Liver (tissue), 9 donors: ENCODE measurements around the gene NHS. TPM values are rescaled to one million over a fixed set of nuclear protein-coding genes. Genes with fewer than 3 reads are reported as not detected.
A peak's percentile ranks its signal among the peaks of the same experiment; 100 is the strongest.

ENCODE experiments used
- DNase-seq: peaks from one replicate; pipeline ENCODE4 v3.0.0-alpha.2; 2017; ENCODE audit warnings: low spot score
- H3K27ac ChIP-seq, 2 donors: one replicate each; pipeline ENCODE4 v1.7.0; 2013; ENCODE audit warnings: inconsistent platforms in 2 of 2, low read length in 2 of 2, control low read depth in 1 of 2, low read depth in 1 of 2, mild to moderate bottlenecking in 1 of 2
- H3K27me3 ChIP-seq, 4 donors: one replicate each; pipeline versions ENCODE4 v1.6.1 to v1.7.0; 2013; ENCODE audit warnings: low read length in 3 of 4, inconsistent platforms in 1 of 4, mild to moderate bottlenecking in 1 of 4, moderate library complexity in 1 of 4; ENCODE audit not compliant: control insufficient read depth in 4 of 4, insufficient read depth in 4 of 4
- H3K36me3 ChIP-seq, 4 donors: one replicate each; pipeline versions ENCODE4 v1.6.1 to v1.7.0; 2013; ENCODE audit warnings: low read length in 3 of 4, mild to moderate bottlenecking in 3 of 4, low read depth in 1 of 4, moderate library complexity in 1 of 4; ENCODE audit not compliant: control insufficient read depth in 4 of 4, insufficient read depth in 3 of 4
- H3K4me1 ChIP-seq, 4 donors: one replicate each; pipeline versions ENCODE4 v1.6.1 to v1.7.0; 2013; ENCODE audit warnings: low read length in 3 of 4, mild to moderate bottlenecking in 3 of 4, moderate library complexity in 1 of 4; ENCODE audit not compliant: control insufficient read depth in 4 of 4, insufficient read depth in 4 of 4
- H3K4me3 ChIP-seq, 3 donors: one replicate each; pipeline versions ENCODE4 v1.6.1 to v1.7.0; 2013; ENCODE audit warnings: low read length in 3 of 3, control low read depth in 1 of 3, low read depth in 1 of 3, mild to moderate bottlenecking in 1 of 3
- H3K9ac ChIP-seq, 2 donors: one replicate each; pipeline ENCODE4 v1.7.0; 2013; ENCODE audit warnings: low read length in 2 of 2, mild to moderate bottlenecking in 2 of 2, moderate library complexity in 2 of 2, control low read depth in 1 of 2, low read depth in 1 of 2
- H3K9me3 ChIP-seq, 4 donors: one replicate each; pipeline versions ENCODE4 v1.6.1 to v1.7.0; 2013; ENCODE audit warnings: low read length in 3 of 4; ENCODE audit not compliant: control insufficient read depth in 4 of 4
- CTCF ChIP-seq: fragments of 150-350 bp; IDR thresholded peaks from 2 replicates; pipeline ENCODE4 v1.5.1; 2017; ENCODE audit warnings: improper control_type of control experiment, low read depth, low read length; ENCODE audit not compliant: missing input control
- FOXA2 ChIP-seq: IDR thresholded peaks from 2 replicates; pipeline ENCODE4 v1.6.1; 2016; ENCODE audit warnings: antibody characterized with exemption
- HNF4A ChIP-seq, 2 donors: conservative IDR thresholded peaks; 2 replicates each; pipeline ENCODE4 v1.6.1; 2016; ENCODE audit warnings: antibody characterized with exemption in 2 of 2, mild to moderate bottlenecking in 2 of 2
- JUND ChIP-seq, 2 donors: IDR thresholded peaks; 2 replicates each; pipeline ENCODE4 v1.6.1; 2016; ENCODE audit warnings: antibody characterized with exemption in 2 of 2
- NR2F2 ChIP-seq: IDR thresholded peaks from 2 replicates; pipeline ENCODE4 v1.6.1; 2016; ENCODE audit warnings: antibody characterized with exemption
- RAD21 ChIP-seq, 2 donors: IDR thresholded peaks; 2 replicates each; pipeline ENCODE4 v1.6.1; 2016; ENCODE audit warnings: antibody characterized with exemption in 2 of 2, mild to moderate bottlenecking in 2 of 2
- SP1 ChIP-seq: IDR thresholded peaks from 2 replicates; pipeline ENCODE4 v1.6.1; 2018; ENCODE audit warnings: antibody characterized with exemption, mild to moderate bottlenecking
- YY1 ChIP-seq: IDR thresholded peaks from 2 replicates; pipeline ENCODE4 v1.6.1; 2016; ENCODE audit warnings: antibody characterized with exemption, mild to moderate bottlenecking
- ZBTB33 ChIP-seq: IDR thresholded peaks from 2 replicates; pipeline ENCODE4 v1.6.1; 2016; ENCODE audit warnings: antibody characterized with exemption
- WGBS: extraction: QIAGEN DNeasy Blood & Tissue Kit; methylation state at CpG from one replicate; pipeline ENCODE4 v1.1.7; 2013; 5-methylcytosine and 5-hydroxymethylcytosine counted together
- polyA plus RNA-seq, 2 donors: library from polyadenylated mRNA; stranded (reverse) in 1 of 2; unstranded in 1 of 2; fragments of 200-250 nt in 1 of 2; fragments of >200 nt in 1 of 2; fragmentation: Nextera tagmentation in 1 of 2; extraction: Ambion mirVana in 1 of 2; gene quantifications; one replicate each; pipeline versions ENCODE4 v1.2.1 to v1.2.3, GENCODE V29; 2013 to 2015
- total RNA-seq, 2 donors: library from RNA; depleted of rRNA; stranded (reverse); fragments of >200 nt; gene quantifications; one replicate each; pipeline ENCODE4 v1.2.3, GENCODE V29; 2014
- TF ChIP-seq, protein P1 (sequence below): IDR thresholded peaks from 2 replicates; pipeline ENCODE4 v1.6.1; 2016; ENCODE audit warnings: antibody characterized with exemption
- donor health status: healthy.
- donor health status: healthy.
- donor health status: healthy.
- donor health status: healthy.
- donor health status: healthy.

The NHS gene
- total and polyA plus RNA-seq, 4 donors = 0.03 to 0.17 (median 0.10) TPM

- no peak overlapping the region for H3K27ac ChIP-seq
- no peak overlapping the region for H3K4me3 ChIP-seq
- WGBS = 89% methylated on average over 7 of the region's 7 CpGs
- H3K27me3 ChIP-seq = no peaks in the 10 kb centered on the region
- no peak for TF ChIP-seq YY1
- no peak for TF ChIP-seq HNF4A (conservative IDR thresholded peaks at IDR 0.05)
- no peak for TF ChIP-seq SP1
- TF ChIP-seq JUND (IDR thresholded peaks at IDR 0.05) = no peak
- no peak for TF ChIP-seq ZBTB33
- no peak for TF ChIP-seq NR2F2
- no peaks in the 10 kb centered on the region for H3K9me3 ChIP-seq
- DNase-seq = no peak
- no peaks in the 10 kb centered on the region for H3K36me3 ChIP-seq
- H3K4me1 ChIP-seq = peaks cover 0 to 9% (median 0%) of the 10 kb centered on the region in 4 donors
- H3K9ac ChIP-seq = no peak overlapping the region
Observed at GRCh38 chrX:17597327-17597726, 222.3 kb downstream of the NHS start.

DNA sequence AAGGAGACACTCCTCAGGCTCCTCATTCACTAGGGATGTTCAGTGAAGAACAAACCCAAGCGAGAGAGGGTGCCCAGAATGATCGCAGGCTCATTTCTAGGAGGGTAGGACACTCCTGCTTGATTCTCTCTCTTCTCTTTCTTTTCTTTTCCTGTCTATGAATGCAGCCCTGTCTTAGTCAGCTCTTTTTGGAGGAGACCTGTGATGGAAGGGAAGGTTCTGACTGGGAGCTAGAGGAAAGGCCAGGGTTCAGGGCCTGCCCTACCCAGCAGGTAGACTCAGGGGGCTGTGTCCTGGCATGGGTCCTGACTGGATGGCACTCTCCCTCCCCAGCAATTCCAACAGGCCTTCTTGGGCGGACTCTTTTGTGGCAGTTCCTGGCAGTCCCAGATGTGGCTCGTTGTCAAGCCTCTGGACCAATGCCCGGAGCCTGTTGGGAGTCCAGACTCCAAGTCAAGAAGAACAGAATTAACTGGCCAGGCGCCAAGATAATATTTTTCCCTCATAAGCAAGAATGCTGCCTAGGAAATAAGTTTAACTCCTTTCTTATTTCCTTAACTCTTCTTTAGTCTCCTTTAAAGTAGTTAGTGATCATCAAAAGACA lies 222.9 kb downstream of the NHS start:
- DNase-seq = no peak
- Histone ChIP-seq H3K4me3 (no peak overlapping the region), H3K9me3 (no peaks in the 10 kb centered on the region), H3K9ac (no peak overlapping the region), H3K27ac (no peak overlapping the region), H3K27me3 (no peaks in the 10 kb centered on the region), H3K4me1 (peaks cover 0 to 9% (median 0%) of the 10 kb centered on the region in 4 donors), H3K36me3 (no peaks in the 10 kb centered on the region)
- WGBS = 41% methylated on average over 6 of the region's 6 CpGs
- TF ChIP-seq, protein P1, sequence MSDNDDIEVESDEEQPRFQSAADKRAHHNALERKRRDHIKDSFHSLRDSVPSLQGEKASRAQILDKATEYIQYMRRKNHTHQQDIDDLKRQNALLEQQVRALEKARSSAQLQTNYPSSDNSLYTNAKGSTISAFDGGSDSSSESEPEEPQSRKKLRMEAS = no peak
- TF ChIP-seq HNF4A (conservative IDR thresholded peaks at IDR 0.05) = peak in 1 of 2 donors; percentile 25

GRCh38 chrX:17601441-17602200 lies 226.6 kb downstream of the NHS start:
- no peak for TF ChIP-seq CTCF
- TF ChIP-seq SP1 = no peak
- TF ChIP-seq FOXA2 = no peak
- TF ChIP-seq RAD21 (IDR thresholded peaks at IDR 0.05) = no peak
- no peak for DNase-seq
- Histone ChIP-seq H3K27ac (no peak overlapping the region), H3K9me3 (no peaks in the 10 kb centered on the region), H3K4me3 (no peak overlapping the region), H3K36me3 (no peaks in the 10 kb centered on the region), H3K9ac (no peak overlapping the region), H3K27me3 (no peaks in the 10 kb centered on the region), H3K4me1 (peaks cover 0 to 9% (median 4%) of the 10 kb centered on the region in 4 donors)
- 65% methylated on average over 6 of the region's 6 CpGs for WGBS
